HG03135 (cell line): ENCODE data around the gene ABCD3.

ENCODE experiments used
- ATAC-seq: cut with Tn5 transposase; IDR thresholded peaks from one replicate; pipeline ENCODE4 v1.9.1; 2021; ENCODE audit warnings: mild to moderate bottlenecking, moderate library complexity; ENCODE audit not compliant: unreplicated experiment

The ABCD3 gene

DNA sequence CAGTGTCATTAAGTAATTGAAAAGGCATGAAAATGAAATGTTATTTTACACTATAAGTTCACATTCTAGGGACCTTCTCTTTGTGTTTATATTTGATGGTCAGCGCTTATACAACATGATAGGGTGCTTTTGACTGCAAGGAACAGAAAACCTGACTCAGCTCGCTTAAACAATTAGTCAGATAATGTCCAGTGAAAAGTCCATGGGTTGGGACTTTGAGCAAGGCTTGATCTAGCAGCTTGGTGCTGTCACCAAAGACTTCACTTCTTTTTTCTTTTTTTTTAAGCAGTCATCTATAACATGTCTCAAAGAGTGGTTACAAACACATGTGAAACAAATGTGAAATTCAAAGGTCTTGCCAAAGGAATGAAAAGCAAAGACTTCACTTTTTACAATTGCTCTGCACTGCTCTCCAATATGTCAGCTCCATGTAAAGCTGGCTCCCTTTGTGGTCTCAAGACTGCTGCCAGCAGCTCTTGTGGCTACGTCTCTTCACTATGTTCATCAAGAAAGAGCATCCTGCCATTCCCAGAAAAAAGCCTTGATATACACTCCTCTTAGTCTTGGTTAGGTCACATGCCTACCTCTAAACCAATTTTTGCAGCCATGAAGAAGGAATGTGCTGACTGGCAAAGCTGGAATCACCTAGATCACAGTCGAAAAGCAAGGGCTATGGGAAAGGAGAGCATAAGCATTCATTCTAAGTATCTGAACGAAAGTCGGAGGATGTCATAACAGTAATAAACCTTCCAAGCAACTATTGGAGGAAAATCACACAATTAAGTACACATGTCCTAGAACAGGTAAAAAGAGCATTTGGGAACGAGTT is 108.2 kb downstream of the ABCD3 start:
- ATAC-seq = no peak

DNA sequence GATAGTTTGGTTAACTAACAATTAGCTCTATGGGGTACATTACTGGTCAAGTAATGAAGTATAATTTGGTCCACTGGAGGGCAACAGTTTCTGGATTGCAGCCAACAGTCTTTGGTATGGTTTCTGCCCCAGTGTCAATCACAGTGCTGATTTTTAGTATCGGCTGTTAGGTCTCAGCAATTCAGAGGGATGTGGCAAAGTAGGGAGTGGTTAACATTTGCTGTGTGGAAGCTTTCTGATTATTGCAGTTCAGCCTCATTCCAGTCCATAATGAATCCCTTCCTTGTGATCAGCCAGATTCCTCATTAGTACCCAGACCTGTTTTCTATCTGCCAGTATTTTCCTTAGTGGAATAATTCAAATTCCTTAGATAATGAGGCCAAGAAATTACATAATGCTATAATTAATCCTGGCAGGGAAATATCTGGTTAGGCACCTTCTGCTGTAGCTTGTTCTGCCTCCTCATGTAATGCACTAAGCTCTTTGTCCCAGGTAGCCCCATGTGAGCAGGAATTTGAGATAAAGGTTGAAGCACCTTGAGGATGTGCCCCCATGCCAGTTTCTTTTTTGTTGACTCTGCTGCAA is 109.3 kb downstream of the ABCD3 start:
- ATAC-seq = no peak

DNA sequence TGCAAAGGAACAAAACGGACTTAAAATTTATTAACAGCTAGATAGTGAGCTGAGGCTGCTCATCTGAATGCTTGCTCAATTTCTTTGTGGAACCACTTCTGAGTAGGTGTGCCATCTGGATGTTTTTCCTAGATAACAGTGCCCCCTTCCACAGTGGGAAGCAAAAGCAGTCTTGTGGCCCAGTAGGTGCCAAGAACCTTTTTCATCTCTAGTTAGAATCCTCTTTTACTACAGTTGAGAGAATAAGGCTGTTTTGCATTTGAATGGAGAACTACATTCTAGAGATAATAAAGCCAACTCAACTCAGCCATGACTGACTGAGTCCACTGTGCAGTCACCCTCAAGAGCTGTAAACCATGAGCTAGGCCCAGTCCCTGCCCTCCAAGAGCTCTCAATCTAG is 110.1 kb downstream of the ABCD3 start:
- ATAC-seq = no peak

DNA sequence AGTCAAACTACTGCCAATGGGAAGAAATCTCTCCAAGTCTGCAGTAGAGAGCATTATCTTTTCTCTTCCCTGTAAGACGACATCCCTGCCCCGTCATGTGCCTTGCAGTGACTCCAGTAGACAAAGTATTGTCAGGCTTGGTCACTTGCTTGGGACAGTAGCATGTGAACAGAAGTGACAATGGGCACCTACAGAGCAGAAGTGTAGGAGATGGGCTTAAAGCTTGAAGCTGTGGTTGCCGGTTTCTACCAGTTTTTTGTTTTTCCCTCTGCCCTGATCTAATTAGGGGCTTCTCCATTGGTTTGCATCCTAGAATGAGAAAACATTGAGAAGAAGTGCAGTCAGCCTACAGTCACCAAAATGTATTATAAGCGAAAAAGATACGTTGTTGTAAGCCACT is 110.6 kb downstream of the ABCD3 start:
- ATAC-seq = no peak

DNA sequence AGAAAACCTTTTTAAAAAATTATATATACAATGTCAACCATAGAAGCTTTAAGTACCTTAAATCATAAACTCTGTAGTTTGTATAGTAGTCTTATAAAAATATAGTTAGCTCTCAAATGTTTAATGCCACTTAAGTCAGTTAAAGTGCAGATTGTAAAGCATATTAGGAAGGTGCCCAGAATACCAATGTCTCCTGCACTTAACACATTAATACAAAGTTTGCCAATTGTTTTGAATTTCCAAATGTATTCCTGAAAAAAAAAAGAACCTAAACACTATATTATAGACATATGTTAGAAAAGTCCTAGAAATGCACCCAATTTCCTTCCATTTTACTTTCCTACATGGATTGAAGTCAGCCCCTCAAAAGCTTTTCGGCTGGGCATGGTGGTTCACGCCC is 111.2 kb downstream of the ABCD3 start:
- ATAC-seq = no peak

DNA sequence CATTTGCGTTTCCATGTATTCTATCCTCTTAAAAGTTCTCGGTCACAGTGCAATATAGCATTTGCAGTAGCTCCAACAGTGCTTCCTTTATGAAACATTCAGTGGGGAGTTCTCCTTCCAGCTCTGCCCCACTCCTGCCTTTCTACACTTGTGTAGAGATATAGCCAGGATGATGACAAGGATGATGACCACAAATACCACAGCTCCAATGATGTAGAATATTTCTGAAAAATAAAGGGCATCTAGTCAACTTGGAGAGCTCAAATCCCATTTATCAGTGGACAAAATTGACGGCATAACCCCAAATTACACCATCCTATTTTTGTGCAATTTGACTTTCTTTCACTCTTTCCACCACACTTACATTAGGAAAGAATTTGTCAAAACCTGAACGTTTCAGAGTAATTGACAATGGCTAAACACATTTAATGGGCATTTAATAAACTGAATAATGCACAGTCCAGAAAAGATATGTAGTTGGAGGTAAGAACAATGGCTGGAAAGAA is 112.2 kb downstream of the ABCD3 start:
- ATAC-seq = no peak

DNA sequence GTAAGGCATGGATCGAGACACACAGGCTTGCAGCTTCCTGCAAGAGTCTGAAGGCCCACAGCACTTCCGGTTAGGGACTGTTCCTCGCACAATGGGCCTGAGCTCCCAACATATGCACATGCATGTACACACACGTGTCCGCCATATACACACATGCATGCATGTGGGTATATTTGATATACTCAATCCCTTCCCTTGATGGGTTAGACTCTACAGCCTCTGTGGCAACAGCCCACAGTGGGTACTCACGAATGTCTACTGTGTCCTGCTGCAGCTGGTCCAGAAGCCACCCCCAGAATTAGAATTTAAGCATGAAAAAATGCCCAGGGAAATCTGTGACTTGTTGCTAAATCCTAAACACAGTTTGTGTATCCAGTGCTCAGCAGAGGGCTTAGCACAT is 113.5 kb downstream of the ABCD3 start:
- ATAC-seq = no peak

DNA sequence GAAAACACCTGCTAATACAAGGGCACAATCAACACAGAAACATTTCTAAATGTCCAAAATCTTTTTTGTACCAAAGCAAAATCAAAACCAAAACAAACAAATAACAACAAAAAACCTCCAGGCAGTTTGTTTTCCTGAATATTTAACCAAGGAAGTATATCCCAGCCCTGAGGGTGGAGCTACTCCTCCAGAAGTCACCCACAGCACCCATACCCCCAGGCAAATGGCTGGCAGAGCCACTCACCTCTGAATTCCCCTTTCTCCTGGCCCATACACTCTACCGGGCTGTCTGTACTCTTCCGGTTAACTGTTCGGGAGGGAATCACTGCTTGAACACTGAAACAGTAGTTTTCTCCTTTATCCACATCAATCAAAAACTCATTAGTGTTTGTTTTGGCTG is 113.9 kb downstream of the ABCD3 start:
- ATAC-seq = no peak

DNA sequence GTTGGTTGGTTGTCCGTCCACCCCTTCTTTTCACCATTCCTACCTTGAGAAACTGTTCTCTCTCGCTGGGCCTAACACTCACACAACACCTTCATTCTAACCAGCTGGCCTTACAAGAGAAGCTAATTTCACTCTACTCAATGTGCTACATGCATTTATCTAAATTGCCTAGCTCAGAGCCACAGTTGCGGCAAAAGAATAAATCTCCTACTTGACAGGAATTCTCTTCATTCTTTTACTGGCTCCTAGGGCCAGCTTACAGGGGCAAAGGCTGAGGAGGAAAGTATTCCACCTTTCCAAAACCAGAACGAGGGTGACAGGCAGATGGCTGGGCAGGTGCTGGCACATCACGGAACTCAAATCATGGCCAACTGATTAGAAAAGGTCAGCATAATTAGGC is 116.9 kb downstream of the ABCD3 start:
- ATAC-seq = no peak

DNA sequence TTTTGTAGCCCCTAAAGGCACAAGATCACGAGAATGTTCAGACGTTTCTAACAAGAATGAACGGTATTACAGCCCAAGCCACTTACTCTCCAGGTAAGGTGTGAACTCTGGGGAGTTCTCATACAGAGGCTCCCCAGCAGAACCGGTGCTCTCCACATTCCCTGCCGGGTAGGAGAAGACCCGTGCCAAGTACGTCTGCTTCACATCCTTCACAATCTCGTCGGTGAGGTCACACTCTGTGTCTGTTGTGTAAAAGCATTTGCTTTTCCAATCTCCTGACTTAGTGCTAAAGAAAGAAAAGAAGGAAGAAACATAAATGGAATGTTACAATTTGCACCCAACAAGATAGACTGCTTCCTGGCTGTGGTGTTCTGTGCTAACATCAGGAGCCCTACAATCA is 117.7 kb downstream of the ABCD3 start:
- ATAC-seq = no peak

DNA sequence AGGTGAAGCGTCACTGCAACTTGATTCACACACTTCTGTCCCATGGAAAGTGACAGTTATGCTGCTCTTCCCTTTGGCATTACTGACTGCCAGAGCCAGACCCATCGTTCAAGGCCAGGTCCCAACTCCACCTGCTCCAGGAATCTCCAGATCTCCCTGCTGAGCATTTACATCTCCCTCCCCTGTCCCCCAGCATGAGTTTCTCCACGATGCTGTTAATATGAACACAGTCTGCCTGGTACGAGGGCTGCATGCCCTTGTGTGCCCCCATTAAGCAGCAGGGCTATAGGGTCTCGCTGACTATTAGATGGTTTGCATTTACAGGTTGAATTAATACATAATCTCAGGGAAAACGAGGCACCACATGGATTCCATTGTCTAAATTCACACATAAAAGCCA is 119.1 kb downstream of the ABCD3 start:
- ATAC-seq = no peak

DNA sequence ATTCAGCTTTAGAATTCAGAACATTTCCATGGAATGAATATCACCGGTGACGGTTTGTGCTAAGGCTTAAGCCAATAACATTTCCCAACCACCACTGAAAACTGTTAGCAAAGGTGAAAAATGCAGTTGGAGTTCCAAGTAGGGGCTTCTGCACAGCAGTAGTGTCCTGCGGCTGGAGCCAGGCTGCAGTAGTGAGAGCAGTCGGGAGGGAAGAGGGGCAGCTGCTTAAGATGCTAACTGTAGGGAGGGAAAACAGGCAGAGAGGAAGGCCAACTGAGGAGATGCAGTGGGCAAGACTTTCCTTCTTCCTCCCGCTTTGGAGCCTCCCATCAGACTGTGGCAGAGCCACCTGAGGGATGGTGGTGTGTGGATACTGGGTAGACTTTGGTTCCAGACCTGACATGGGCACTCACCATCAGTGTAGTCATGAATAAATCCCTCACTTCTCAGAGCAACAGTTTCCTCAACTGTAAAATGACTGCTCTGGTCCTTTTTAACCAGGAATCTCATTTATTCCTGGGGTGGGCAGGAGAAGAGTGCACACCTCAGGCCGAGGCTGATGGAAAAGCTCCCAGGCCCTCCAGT is 120.1 kb downstream of the ABCD3 start:
- ATAC-seq = no peak

DNA sequence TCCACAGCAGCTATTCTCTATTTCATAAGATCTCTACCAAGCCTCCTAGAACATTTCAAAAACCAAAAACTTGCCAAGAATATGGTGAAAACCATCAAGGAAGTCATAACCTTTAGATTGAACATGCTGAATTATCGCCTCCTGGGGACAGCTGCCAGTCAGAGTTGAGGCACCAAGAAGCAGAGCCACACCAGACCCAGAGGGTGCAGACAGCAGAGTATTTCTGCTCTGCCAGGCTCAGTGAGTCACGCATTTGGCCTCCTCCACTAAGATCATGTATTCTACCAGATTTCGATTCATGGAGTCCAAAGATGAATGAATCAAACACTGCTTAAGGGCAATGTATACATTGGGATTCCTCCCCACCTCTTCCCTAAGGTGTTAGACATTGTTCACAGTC is 121.3 kb downstream of the ABCD3 start:
- ATAC-seq = no peak

DNA sequence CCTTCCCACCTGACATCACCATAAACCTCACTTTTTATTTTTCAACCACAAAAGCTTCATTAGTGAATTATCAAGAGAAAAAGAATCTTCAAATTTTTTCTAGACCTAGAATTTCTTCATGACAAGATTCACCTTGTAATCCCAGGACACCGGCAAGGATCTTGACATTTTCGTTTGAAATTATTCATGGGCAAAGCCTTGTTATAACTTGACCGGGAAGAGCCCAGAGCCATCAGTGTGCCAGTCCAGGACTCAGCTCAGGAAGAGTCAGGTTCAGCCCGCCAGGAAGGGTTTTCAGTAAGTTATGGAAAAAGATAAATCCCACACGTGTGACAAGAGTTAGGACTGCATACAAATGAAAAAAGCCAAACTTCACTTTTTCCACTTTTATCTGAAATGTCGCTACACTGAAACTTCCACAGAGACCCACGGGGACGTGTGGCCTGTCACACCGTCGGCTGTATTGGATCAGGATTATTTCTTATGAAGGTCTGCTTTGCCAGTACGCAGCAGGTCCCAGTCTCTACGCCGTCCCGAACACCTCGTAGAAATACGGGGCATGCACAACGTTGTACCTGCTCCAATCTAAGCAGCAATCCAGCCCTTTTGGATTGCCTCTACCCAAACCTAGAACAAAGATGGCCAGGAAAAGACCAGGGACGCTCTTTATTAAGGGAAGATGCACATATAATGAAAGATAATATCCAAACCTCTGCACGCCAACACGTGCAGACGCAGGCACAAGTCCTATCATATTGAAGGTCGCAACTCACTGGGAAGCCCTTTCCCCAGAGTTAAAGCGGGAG is 122.5 kb downstream of the ABCD3 start:
- no peak for ATAC-seq

DNA sequence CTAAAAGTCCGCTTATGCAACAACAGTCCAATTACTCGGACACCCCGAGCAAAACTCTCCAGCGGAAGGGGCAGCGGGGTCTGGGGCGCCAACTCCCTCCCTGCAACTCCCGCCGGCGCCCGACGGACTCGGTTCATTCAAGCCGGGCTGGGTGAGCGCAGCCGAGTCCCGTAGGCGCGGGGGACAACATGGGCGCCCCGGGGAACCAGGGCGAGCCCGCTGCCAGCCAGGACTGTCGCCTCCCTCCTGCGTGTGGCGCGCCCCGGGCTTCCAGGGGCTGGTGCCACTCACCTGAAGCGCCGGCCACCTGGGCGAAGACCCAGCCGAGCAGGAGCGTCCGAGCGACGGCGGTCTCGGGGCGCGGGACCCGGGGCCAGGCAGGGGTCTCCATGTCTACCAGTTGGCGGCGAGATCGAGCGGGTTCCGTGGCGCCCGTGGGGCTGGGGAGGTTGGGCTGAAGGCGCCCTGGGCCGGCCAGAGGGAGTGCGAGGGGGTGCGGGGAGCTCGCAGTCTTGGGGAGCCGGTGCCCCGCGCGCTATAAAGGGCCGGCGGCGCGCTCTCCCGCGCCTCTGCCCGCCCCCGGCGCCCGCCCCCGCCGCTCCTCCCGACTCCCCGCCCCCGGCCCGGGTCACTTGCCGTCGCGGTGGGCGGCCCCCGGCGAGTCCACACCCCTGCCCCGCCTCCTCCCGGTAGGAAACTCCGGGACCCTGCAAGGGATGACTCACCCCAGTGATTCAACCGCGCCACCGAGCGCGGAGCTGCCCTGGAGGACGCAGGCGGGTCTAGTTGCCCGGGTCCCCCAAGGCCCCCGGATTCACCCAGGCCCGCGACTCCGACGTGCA is 123.3 kb downstream of the ABCD3 start, which contains the start of gene F3:
Gene F3 (minus strand): TSS at position 514 of the 842 bp plus-strand sequence. CDS start 123 bp downstream, at position 391.
- peak; percentile 71 for ATAC-seq

DNA sequence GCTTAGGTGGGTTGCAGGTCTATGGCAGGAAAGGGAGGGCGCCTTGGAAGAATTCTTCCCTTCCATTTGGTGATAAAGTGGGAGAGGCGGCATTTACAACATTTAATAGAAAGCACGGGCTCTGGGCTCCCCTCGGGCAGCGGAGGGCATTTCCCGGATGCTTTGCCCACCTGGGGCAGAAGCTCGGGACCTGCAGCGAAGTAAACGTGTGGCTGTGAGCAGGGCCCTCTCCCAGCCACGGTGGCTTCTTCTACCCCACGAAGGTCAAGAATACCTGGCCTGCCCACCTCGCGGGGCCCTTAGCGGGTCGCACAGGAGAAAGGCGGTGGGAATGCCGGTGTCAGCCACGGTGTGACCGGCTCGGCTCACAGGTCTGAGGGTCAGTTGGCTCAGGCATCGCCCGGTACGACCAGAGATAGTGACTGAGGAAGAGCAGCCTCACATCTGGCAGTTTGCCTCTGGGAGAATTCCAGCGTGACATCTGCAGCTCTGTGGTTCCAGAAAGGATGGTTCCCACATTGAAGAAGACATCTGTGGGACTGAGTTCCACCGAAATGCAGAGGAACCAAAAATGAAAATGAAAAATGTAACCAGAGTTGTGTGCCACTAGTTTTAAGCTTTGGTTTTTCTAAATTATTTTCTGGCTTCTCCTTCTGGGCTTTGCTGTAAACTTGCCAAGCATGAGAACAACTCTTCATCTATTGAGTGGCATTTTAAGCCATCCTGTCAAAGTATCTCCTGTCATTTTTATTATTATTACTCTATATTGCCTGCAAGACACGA is 124.1 kb downstream of the ABCD3 start:
- ATAC-seq = peak; percentile 33

DNA sequence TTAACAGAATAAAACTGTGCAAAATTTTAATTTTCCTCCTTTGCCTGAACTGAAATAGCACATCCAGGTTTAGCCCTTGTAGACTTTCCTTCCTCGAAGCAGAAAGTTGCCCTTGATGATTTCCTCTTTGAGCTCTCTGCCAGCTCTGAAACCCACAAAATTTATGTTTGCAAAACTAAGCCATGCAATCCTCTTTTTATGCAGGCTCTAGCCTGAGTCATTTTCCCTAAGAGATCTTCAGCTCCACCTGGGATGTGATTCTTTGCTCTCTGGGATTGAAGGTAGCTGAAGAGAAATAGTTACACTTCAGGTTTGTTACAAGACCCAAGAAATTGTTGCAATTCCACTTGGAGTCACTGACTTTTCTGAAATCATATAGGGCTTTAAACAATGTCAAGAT is 124.8 kb downstream of the ABCD3 start:
- no peak for ATAC-seq

DNA sequence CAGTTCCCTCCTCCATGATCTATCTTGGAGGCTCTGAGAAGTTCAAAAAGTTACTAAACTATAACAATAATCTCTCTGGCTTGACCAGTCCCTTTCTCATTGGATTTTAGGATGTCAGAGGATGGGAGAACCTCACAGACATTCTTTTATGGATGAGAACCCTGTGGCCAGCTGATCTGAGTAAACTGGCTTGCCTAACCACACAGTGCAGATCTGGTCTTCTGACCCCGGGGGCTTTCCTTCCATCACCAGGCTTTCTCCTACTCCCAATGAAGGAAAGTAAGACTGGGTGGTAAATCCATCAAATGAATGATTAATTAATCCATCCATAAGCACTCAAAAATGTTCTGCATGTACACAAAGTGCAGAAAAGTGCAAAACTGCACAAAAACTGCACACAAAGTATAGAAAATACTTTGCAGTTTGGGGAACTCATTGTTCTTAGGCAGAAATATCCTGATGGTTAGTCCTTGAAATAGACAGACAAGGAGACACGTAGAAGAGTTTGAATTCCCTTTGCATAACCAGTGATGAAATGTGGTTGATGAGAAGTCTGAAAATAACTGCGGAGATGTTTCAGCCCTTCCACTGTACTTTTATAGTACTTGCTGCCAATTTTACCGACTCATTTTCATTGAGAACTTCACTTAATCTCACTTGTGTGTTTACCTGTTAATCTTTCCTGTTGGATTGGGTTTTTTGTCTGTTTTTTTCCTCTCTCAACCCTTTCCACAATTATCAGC is 125.9 kb downstream of the ABCD3 start:
- no peak for ATAC-seq
